HepG2 (cell line): Measurements from ENCODE around the gene KCNMB2. TPM values are rescaled to one million over a fixed set of nuclear protein-coding genes. Genes with fewer than 3 reads are reported as not detected.

Source experiments
- ATAC-seq: fragments of 200-7000 bp; cut with Tn5 transposase; 3 replicates; pipeline ENCODE4 v1.9.1; 2020; ENCODE audit warnings: mild to moderate bottlenecking, moderate library complexity
- BruUV-seq: library from RNA; stranded (reverse); fragments of 400-500 nt; replicated peaks from 2 replicates; lab custom pipeline; 2021; lab: Mats Ljungman, UMichigan
- CTCF ChIA-PET: fragments of 300-600 bp; formaldehyde crosslinking; extraction: SDS; loops from one replicate; lab custom pipeline; 2021; ENCODE audit warnings: low total read pairs, inconsistent platforms, low intra/inter-chr PET ratio; lab: Yijun Ruan, JAX
- POLR2A ChIA-PET: fragments of 350-600 bp; sonication (Branson Sonifier 250); formaldehyde crosslinking; loops from one replicate; lab custom pipeline; 2020; ENCODE audit warnings: antibody characterized with exemption, inconsistent platforms; lab: Yijun Ruan, JAX
- DNase-seq: peaks from one replicate; pipeline ENCODE4 v3.0.0-alpha.2; 2015; ENCODE audit warnings: low spot score
- FAIRE-seq: peaks from 3 replicates; lab custom pipeline; 2011; peaks lifted over from hg19 to GRCh38; lab: Jason Lieb, UNC
- H2AFZ ChIP-seq: one replicate; pipeline ENCODE4 v1.6.1; 2011; ENCODE audit warnings: low read length, inconsistent platforms
- H3K27ac ChIP-seq: fragments of 300-600 bp; 3 replicates; pipeline ENCODE4 v1.8.0; 2011; ENCODE audit warnings: mixed run types, mild to moderate bottlenecking, mixed read lengths, low read length, inconsistent platforms; ENCODE audit not compliant: insufficient read depth; ENCODE audit errors: extremely low read length
- H3K27me3 ChIP-seq, 2 experiments: fragments of 200-600 bp in 1 of 2; 2 replicates in 1 of 2; 3 replicates in 1 of 2; pipeline versions ENCODE4 v1.6.0 to v1.8.0; 2011; ENCODE audit warnings: low read length in 2 of 2, mild to moderate bottlenecking in 2 of 2, moderate library complexity in 2 of 2, inconsistent platforms in 1 of 2; ENCODE audit not compliant: insufficient read depth in 2 of 2, control insufficient read depth in 1 of 2
- H3K36me3 ChIP-seq, 2 experiments: fragments of 200-600 bp in 1 of 2; replicated peaks in 1 of 2; 2 replicates in 1 of 2; 3 replicates in 1 of 2; pipeline versions ENCODE4 v1.5.1 to v1.8.0; 2011; ENCODE audit warnings: low read length in 2 of 2, inconsistent platforms in 1 of 2; ENCODE audit not compliant: insufficient read depth in 2 of 2, control insufficient read depth in 1 of 2
- H3K4me1 ChIP-seq: 2 replicates; pipeline ENCODE4 v1.5.1; 2012; ENCODE audit warnings: low read length, inconsistent platforms; ENCODE audit not compliant: insufficient read depth
- H3K4me2 ChIP-seq: 2 replicates; pipeline ENCODE4 v1.6.0; 2011; ENCODE audit warnings: low read depth, low read length, inconsistent platforms
- H3K4me3 ChIP-seq, 3 experiments: fragments of 200-600 bp in 1 of 3; sonication (generic), shearing (Covaris generic) in 1 of 3; replicated peaks in 1 of 3; 2 replicates each; pipeline ENCODE4 v1.5.1; 2011 to 2016; ENCODE audit warnings: low read length in 3 of 3, inconsistent platforms in 2 of 3, low read depth in 2 of 3, mild to moderate bottlenecking in 2 of 3, control low read depth in 1 of 3, mixed read lengths in 1 of 3; ENCODE audit not compliant: insufficient read depth in 1 of 3
- H3K79me2 ChIP-seq: one replicate; pipeline ENCODE4 v1.6.1; 2011; ENCODE audit warnings: low read length, inconsistent platforms; ENCODE audit not compliant: insufficient read depth
- H3K9ac ChIP-seq: 2 replicates; pipeline ENCODE4 v1.6.0; 2011; ENCODE audit warnings: mild to moderate bottlenecking, low read depth, low read length, inconsistent platforms; ENCODE audit not compliant: insufficient read depth
- H3K9me3 ChIP-seq: 2 replicates; pipeline ENCODE4 v1.5.1; 2012; ENCODE audit warnings: mild to moderate bottlenecking, low read length
- H4K20me1 ChIP-seq: 2 replicates; pipeline ENCODE4 v1.6.0; 2011; ENCODE audit warnings: inconsistent platforms, mild to moderate bottlenecking, low read length, moderate library complexity; ENCODE audit not compliant: insufficient read depth
- EEA1 ChIP-seq: sonication (generic); formaldehyde crosslinking; IDR thresholded peaks from 2 replicates; pipeline ENCODE4 v1.5.1; 2020; ENCODE audit warnings: mild to moderate bottlenecking, missing genetic modification reagents, borderline replicate concordance
- KIAA2018 ChIP-seq: sonication (generic); formaldehyde crosslinking; IDR thresholded peaks from 2 replicates; pipeline ENCODE4 v1.5.0; 2020; ENCODE audit warnings: mild to moderate bottlenecking, missing genetic modification reagents, borderline replicate concordance
- NCOA1 ChIP-seq: sonication (generic); formaldehyde crosslinking; IDR thresholded peaks from 2 replicates; pipeline ENCODE4 v1.9.0; 2021; ENCODE audit warnings: missing genetic modification reagents
- RELA ChIP-seq: sonication (generic); formaldehyde crosslinking; IDR thresholded peaks from 2 replicates; pipeline ENCODE4 v1.4.0; 2020; ENCODE audit warnings: missing genetic modification reagents
- TCF7 ChIP-seq: sonication (generic); IDR thresholded peaks from 2 replicates; pipeline ENCODE4 v1.6.1; 2016; ENCODE audit warnings: antibody characterized with exemption, low read depth
- TCF7L2 ChIP-seq: IDR thresholded peaks from 2 replicates; pipeline ENCODE4 v1.6.1; 2011; ENCODE audit warnings: mild to moderate bottlenecking, low read depth, low read length, moderate library complexity
- ZNF503 ChIP-seq: sonication (generic); formaldehyde crosslinking; IDR thresholded peaks from 2 replicates; pipeline ENCODE4 v1.4.0; 2020; ENCODE audit warnings: missing genetic modification reagents
- ZNF556 ChIP-seq: sonication (generic); formaldehyde crosslinking; IDR thresholded peaks from 2 replicates; pipeline ENCODE4 v1.4.0; 2020; ENCODE audit warnings: mild to moderate bottlenecking, missing genetic modification reagents, borderline replicate concordance
- WGBS: methylation state at CpG from one replicate; pipeline ENCODE4 v1.1.6; 2017; ENCODE audit warnings: low lambda C conversion rate; 5-methylcytosine and 5-hydroxymethylcytosine counted together
- in situ Hi-C: cut with HindIII; loops from 2 replicates; pipeline ENCODE4 v1.10.0; 2017; ENCODE audit warnings: low pct_unique_long_range_greater_than_20kb; ENCODE audit not compliant: extremely low pct_ligation_motif_present
- intact Hi-C: fragments of 100-400 bp; cut with micrococcal nuclease; formaldehyde crosslinking; loops from one replicate; pipeline ENCODE4 v1.10.0; 2022; ENCODE audit not compliant: unreplicated experiment
- polyA plus RNA-seq, 8 experiments: library from polyadenylated mRNA; depleted of rRNA in 3 of 8; stranded (reverse) in 7 of 8; unstranded in 1 of 8; fragments of >200 nt; fragmentation: Illumina TruSeq in 4 of 8; extraction: Trizol in 4 of 8; gene quantifications; 2 replicates each; pipeline versions ENCODE4 v1.2.1 to v1.2.3, GENCODE V29; 2011 to 2016; ENCODE audit warnings: low read depth in 4 of 8, missing spikeins in 1 of 8, mixed read lengths in 1 of 8; ENCODE audit not compliant: insufficient read depth in 1 of 8
- total RNA-seq, 5 experiments: library from RNA; depleted of rRNA; stranded (reverse); fragments of >200 nt; fragmentation: Illumina TruSeq; extraction: Trizol; gene quantifications; 2 replicates each; pipeline ENCODE4 v1.2.3, GENCODE V29; 2016; ENCODE audit warnings: low read depth in 1 of 5

KCNMB2 gene
- total and polyA plus RNA-seq, 2 of the 13 experiments (the other 11 are each of a cell fraction or from before 2014, with no cell fraction given) = not detected

GRCh38 chr3:178562143-178562946 is 26.1 kb downstream of the KCNMB2 start:
- no peaks in the 10 kb centered on the region for H3K79me2 ChIP-seq
- in situ Hi-C loops = no loop called here
- H3K4me2 ChIP-seq = no peak overlapping the region
- no peak for TF ChIP-seq ZNF503 (CRISPR knock-in tag)
- TF ChIP-seq RELA (CRISPR knock-in tag) = no peak
- no peak for TF ChIP-seq KIAA2018 (CRISPR knock-in tag)
- TF ChIP-seq EEA1 = no peak
- no peak for TF ChIP-seq TCF7L2
- no peak for TF ChIP-seq NCOA1 (CRISPR knock-in tag)
- TF ChIP-seq TCF7 = no peak
- TF ChIP-seq ZNF556 = no peak
- no peaks in the 10 kb centered on the region for H3K36me3 ChIP-seq
- no peaks in the 10 kb centered on the region for H4K20me1 ChIP-seq
- no peaks in the 10 kb centered on the region for H3K27me3 ChIP-seq
- intact Hi-C loops = no loop called here
- H3K4me3 ChIP-seq = no peak overlapping the region
- no peaks in the 10 kb centered on the region for H3K4me1 ChIP-seq
- no peak overlapping the region for H2AFZ ChIP-seq
- no peaks in the 10 kb centered on the region for H3K9me3 ChIP-seq
- BruUV-seq = no TSS peak
- H3K9ac ChIP-seq = no peak overlapping the region
- no peak for FAIRE-seq
- H3K27ac ChIP-seq = no peak overlapping the region
- no peak for DNase-seq
- ChIA-PET POLR2A (no interaction called here), CTCF (no interaction called here)
- 23% methylated on average over 4 of the region's 4 CpGs for WGBS
- no peak for ATAC-seq
